Fibroblast of lung (primary cell): Measurements from ENCODE around the gene PEDS1. TPM values are rescaled to one million over a fixed set of nuclear protein-coding genes. Genes with fewer than 3 reads are reported as not detected.
"Not testable (repeated sequence)": the region's sequence is repeated elsewhere in the genome, so short reads cannot be mapped to it uniquely, and the experiment has no call there.

Source experiments
- DNase-seq, 2 donors: peaks; one replicate each; pipeline versions ENCODE4 v3.0.0 to v3.0.0-alpha.2; 2010; ENCODE audit warnings: low read depth in 2 of 2
- H2AFZ ChIP-seq: 2 replicates; pipeline ENCODE4 v1.5.1; 2012; ENCODE audit warnings: low read length, control low read depth, inconsistent platforms
- H3K27ac ChIP-seq: 2 replicates; pipeline ENCODE4 v1.5.1; 2011; ENCODE audit warnings: low read length, control low read depth; ENCODE audit not compliant: insufficient read depth
- H3K27me3 ChIP-seq: 2 replicates; pipeline ENCODE4 v1.5.1; 2011; ENCODE audit warnings: mild to moderate bottlenecking, low read length; ENCODE audit not compliant: control insufficient read depth, insufficient read depth
- H3K36me3 ChIP-seq: 2 replicates; pipeline ENCODE4 v1.5.1; 2011; ENCODE audit warnings: low read length; ENCODE audit not compliant: control insufficient read depth, insufficient read depth
- H3K4me1 ChIP-seq: 2 replicates; pipeline ENCODE4 v1.5.1; 2011; ENCODE audit warnings: low read length; ENCODE audit not compliant: control insufficient read depth, insufficient read depth; ENCODE audit errors: extremely low read depth
- H3K4me2 ChIP-seq: 2 replicates; pipeline ENCODE4 v1.5.1; 2011; ENCODE audit warnings: low read length, control low read depth; ENCODE audit not compliant: insufficient read depth; ENCODE audit errors: extremely low read depth
- H3K4me3 ChIP-seq, 4 experiments: fragments of 200-600 bp in 1 of 4; sonication (generic) in 1 of 4; replicated peaks in 1 of 4; 2 replicates each; pipeline ENCODE4 v1.5.1; 2011 to 2016; ENCODE audit warnings: low read length in 4 of 4, low read depth in 3 of 4, mild to moderate bottlenecking in 3 of 4, control low read depth in 2 of 4, inconsistent platforms in 1 of 4, mixed read lengths in 1 of 4; ENCODE audit not compliant: insufficient read depth in 1 of 4; ENCODE audit errors: control extremely low read depth in 1 of 4
- H3K79me2 ChIP-seq: 2 replicates; pipeline ENCODE4 v1.5.1; 2012; ENCODE audit warnings: mild to moderate bottlenecking, low read length, inconsistent platforms; ENCODE audit not compliant: control insufficient read depth, insufficient read depth
- H3K9ac ChIP-seq: 2 replicates; pipeline ENCODE4 v1.5.1; 2011; ENCODE audit warnings: mild to moderate bottlenecking, low read length, control low read depth; ENCODE audit not compliant: insufficient read depth
- H3K9me3 ChIP-seq: 2 replicates; pipeline ENCODE4 v1.5.1; 2012; ENCODE audit warnings: low read depth, low read length; ENCODE audit not compliant: control insufficient read depth, insufficient read depth
- H4K20me1 ChIP-seq: 2 replicates; pipeline ENCODE4 v1.5.1; 2011; ENCODE audit warnings: low read length; ENCODE audit not compliant: control insufficient read depth, insufficient read depth; ENCODE audit errors: extremely low read depth
- CTCF ChIP-seq, 2 donors: IDR thresholded peaks in 1 of 2; conservative IDR thresholded peaks in 1 of 2; 1 replicate in 1 of 2; 2 replicates in 1 of 2; pipeline ENCODE4 v1.5.1; 2011 to 2012; ENCODE audit warnings: low read length in 2 of 2, control low read depth in 1 of 2, inconsistent platforms in 1 of 2, low read depth in 1 of 2, mild to moderate bottlenecking in 1 of 2
- EZH2 ChIP-seq: IDR thresholded peaks from 2 replicates; pipeline ENCODE4 v1.5.1; 2012; ENCODE audit warnings: low read length, control low read depth, mild to moderate bottlenecking; ENCODE audit errors: missing control alignments
- polyA plus RNA-seq, 2 donors: library from polyadenylated mRNA; depleted of rRNA in 1 of 2; stranded (reverse) in 1 of 2; unstranded in 1 of 2; fragments of >200 nt; gene quantifications; 2 replicates each; pipeline ENCODE4 v1.2.1, GENCODE V29; 2011 to 2012; ENCODE audit warnings: missing spikeins in 1 of 2
- total RNA-seq: library from RNA; depleted of rRNA; stranded (reverse); fragments of >200 nt; gene quantifications from 2 replicates; pipeline ENCODE4 v1.2.1, GENCODE V29; 2014

The PEDS1 gene
- total and polyA plus RNA-seq, 2 donors (not counting 1 experiment from before 2014, with no cell fraction given): 8.3 to 56.9 TPM

GRCh38 chr20:50136822-50137599 is 16.5 kb downstream of the PEDS1 start:
- Histone ChIP-seq H3K9me3 (no peaks in the 10 kb centered on the region), H3K36me3 (peaks cover 19% of the 10 kb centered on the region), H4K20me1 (no peaks in the 10 kb centered on the region), H3K79me2 (peaks cover 64% of the 10 kb centered on the region), H2AFZ (no peak overlapping the region), H3K4me1 (peaks cover 31% of the 10 kb centered on the region), H3K4me2 (no peak overlapping the region), H3K9ac (peak overlapping the region; percentile 13), H3K27ac (peak overlapping the region; percentile 69), H3K27me3 (no peaks in the 10 kb centered on the region), H3K4me3 (no peak overlapping the region)
- no peak for TF ChIP-seq EZH2
- DNase-seq: peak in 1 of 2 donors; percentile 47

- not testable (repeated sequence) for DNase-seq, H4K20me1 ChIP-seq
Measured at GRCh38 chr20:50135157-50135556, 18.4 kb downstream of the PEDS1 start.

GRCh38 chr20:50133474-50134217 is 19.9 kb downstream of the PEDS1 start:
- no peak overlapping the region for H3K4me2 ChIP-seq
- no peak overlapping the region for H3K27ac ChIP-seq
- peaks cover 19% of the 10 kb centered on the region for H3K36me3 ChIP-seq
- no peak overlapping the region for H3K4me3 ChIP-seq
- peaks cover 37% of the 10 kb centered on the region for H3K4me1 ChIP-seq
- no peak overlapping the region for H3K9ac ChIP-seq
- H4K20me1 ChIP-seq: no peaks in the 10 kb centered on the region
- H3K27me3 ChIP-seq: no peaks in the 10 kb centered on the region
- peak in 1 of 2 donors; percentile 20 for TF ChIP-seq CTCF (conservative IDR thresholded peaks at IDR 0.05 in 1 of 2, IDR thresholded peaks at IDR 0.05 in 1 of 2; ENCODE audit: low read depth in 1 of 2, low read length in 2 of 2)
- TF ChIP-seq EZH2: no peak
- H2AFZ ChIP-seq: no peak overlapping the region
- peaks cover 44% of the 10 kb centered on the region for H3K79me2 ChIP-seq
- no peak for DNase-seq
- no peaks in the 10 kb centered on the region for H3K9me3 ChIP-seq

More at GRCh38 chr20:50135157-50135556, 18.4 kb downstream of the PEDS1 start:
- H2AFZ ChIP-seq, H3K4me3 ChIP-seq, H3K9ac ChIP-seq, H3K4me2 ChIP-seq, H3K9me3 ChIP-seq, H3K27ac ChIP-seq, H3K27me3 ChIP-seq: not testable (repeated sequence)
- Histone ChIP-seq H3K4me1 (peaks cover 38% of the 10 kb centered on the region), H3K79me2 (peaks cover 50% of the 10 kb centered on the region), H3K36me3 (peaks cover 15% of the 10 kb centered on the region)
